OCI-LY7 (cell line): ENCODE results near the gene LYZL6. TPM values are rescaled to one million over a fixed set of nuclear protein-coding genes. Genes with fewer than 3 reads are reported as not detected.

Source experiments
- BruUV-seq: library from RNA; stranded (reverse); fragments of 400-500 nt; replicated peaks from 2 replicates; lab custom pipeline; 2021; lab: Mats Ljungman, UMichigan
- CTCF ChIA-PET: fragments of 300-600 bp; sonication (Branson Sonifier 250); formaldehyde crosslinking; loops from one replicate; lab custom pipeline; 2022; ENCODE audit warnings: antibody characterized with exemption; ENCODE audit not compliant: unreplicated experiment; lab: Charles Lee
- POLR2A ChIA-PET: fragments of 300-600 bp; sonication (Branson Sonifier 250); formaldehyde crosslinking; loops from one replicate; lab custom pipeline; 2022; ENCODE audit warnings: antibody characterized with exemption; lab: Charles Lee
- DNase-seq: peaks from one replicate; pipeline ENCODE4 v3.0.0-alpha.2; 2015; ENCODE audit warnings: low spot score
- H2AFZ ChIP-seq: fragments of 200-600 bp; sonication (generic), shearing (Covaris generic); 2 replicates; pipeline ENCODE4 v1.6.1; 2014; ENCODE audit warnings: mild to moderate bottlenecking, antibody characterized with exemption, low read length, moderate library complexity
- H3K27ac ChIP-seq: fragments of 200-600 bp; sonication (generic); 2 replicates; pipeline ENCODE4 v1.5.1; 2014; ENCODE audit warnings: mixed run types, low read depth, mild to moderate bottlenecking, moderate library complexity, low read length, inconsistent platforms; ENCODE audit not compliant: poor library complexity, severe bottlenecking
- H3K36me3 ChIP-seq: fragments of 200-600 bp; sonication (generic); 2 replicates; pipeline ENCODE4 v1.6.1; 2014; ENCODE audit warnings: mild to moderate bottlenecking, antibody characterized with exemption, low read length, moderate library complexity, mixed read lengths; ENCODE audit not compliant: insufficient read depth
- H3K4me1 ChIP-seq: fragments of 200-600 bp; sonication (generic); 2 replicates; pipeline ENCODE4 v1.5.1; 2014; ENCODE audit warnings: mild to moderate bottlenecking, low read length; ENCODE audit not compliant: insufficient read depth, poor library complexity, severe bottlenecking
- H3K4me2 ChIP-seq: fragments of 200-600 bp; sonication (generic); 2 replicates; pipeline ENCODE4 v1.6.1; 2014; ENCODE audit warnings: mild to moderate bottlenecking, low read length
- H3K4me3 ChIP-seq: fragments of 200-600 bp; sonication (generic); 2 replicates; pipeline ENCODE4 v1.5.1; 2014; ENCODE audit warnings: mild to moderate bottlenecking, low read depth, low read length; ENCODE audit not compliant: poor library complexity, severe bottlenecking
- H3K79me2 ChIP-seq: fragments of 200-600 bp; sonication (generic); 2 replicates; pipeline ENCODE4 v1.6.1; 2016; ENCODE audit warnings: low read depth, mild to moderate bottlenecking, low read length, moderate library complexity, mixed read lengths; ENCODE audit not compliant: insufficient read depth
- H3K9me2 ChIP-seq: fragments of 200-600 bp; sonication (generic); 2 replicates; pipeline ENCODE4 v1.6.1; 2016; ENCODE audit warnings: mild to moderate bottlenecking, low read length, mixed read lengths; ENCODE audit not compliant: insufficient read depth
- H3K9me3 ChIP-seq: fragments of 200-600 bp; sonication (generic); 2 replicates; pipeline ENCODE4 v1.6.1; 2014; ENCODE audit warnings: mild to moderate bottlenecking, mixed run types, low read length, mixed read lengths
- H4K20me1 ChIP-seq: fragments of 200-600 bp; sonication (generic); 2 replicates; pipeline ENCODE4 v1.6.1; 2014; ENCODE audit warnings: mild to moderate bottlenecking, antibody characterized with exemption, low read length, moderate library complexity, mixed read lengths; ENCODE audit not compliant: insufficient read depth
- EZH2phosphoT487 ChIP-seq: fragments of 200-600 bp; sonication (generic); IDR thresholded peaks from 2 replicates; pipeline ENCODE4 v1.6.1; 2018; ENCODE audit warnings: low read depth, borderline replicate concordance, mild to moderate bottlenecking, mixed run types, antibody characterized with exemption, low read length, moderate library complexity, mixed read lengths
- intact Hi-C: fragments of 100-400 bp; cut with micrococcal nuclease; formaldehyde crosslinking; loops from one replicate; pipeline ENCODE4 v1.10.0; 2022; ENCODE audit not compliant: unreplicated experiment
- total RNA-seq, 2 experiments: library from RNA; depleted of rRNA in 1 of 2; stranded (reverse); fragments of >200 nt in 1 of 2; shearing (Covaris generic) in 1 of 2; gene quantifications; 2 replicates each; pipeline ENCODE4 v1.2.3, GENCODE V29; 2014 to 2022
- TF ChIP-seq, protein P1 (sequence below): fragments of 200-600 bp; sonication (generic); conservative IDR thresholded peaks from 2 replicates; pipeline ENCODE4 v1.5.1; 2014; ENCODE audit warnings: mild to moderate bottlenecking, antibody characterized with exemption, low read length, moderate library complexity, mixed read lengths

LYZL6 gene
- total RNA-seq, 2 experiments from 2014 or later: not detected

DNA sequence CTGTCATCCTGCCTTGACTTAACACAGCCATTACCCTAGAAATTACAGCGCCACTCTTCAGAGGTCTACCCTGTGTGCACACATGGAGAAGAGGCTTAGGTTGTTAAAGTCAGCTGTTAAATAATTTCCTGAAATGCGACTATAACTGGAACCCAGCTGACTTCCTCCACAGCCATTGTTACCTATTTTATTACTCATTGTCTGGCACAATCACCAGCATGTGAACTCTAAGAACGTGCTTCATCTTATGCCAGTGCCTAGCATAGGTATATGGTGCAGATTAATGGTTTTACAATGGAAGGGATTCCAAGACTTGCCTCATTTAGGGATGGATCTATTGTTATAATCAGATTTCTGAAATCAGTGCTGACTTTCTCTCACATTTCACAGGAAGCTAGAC is 24.8 kb downstream of the LYZL6 start:
- BruUV-seq: no TSS peak
- Histone ChIP-seq H2AFZ (no peak overlapping the region), H3K79me2 (no peaks in the 10 kb centered on the region), H3K9me3 (no peaks in the 10 kb centered on the region), H3K9me2 (no peaks in the 10 kb centered on the region), H3K36me3 (no peaks in the 10 kb centered on the region), H4K20me1 (no peaks in the 10 kb centered on the region), H3K4me1 (no peaks in the 10 kb centered on the region), H3K4me2 (no peak overlapping the region), H3K27ac (no peak overlapping the region), H3K4me3 (no peak overlapping the region)
- ChIA-PET CTCF (no interaction called here), POLR2A (no interaction called here)
- TF ChIP-seq EZH2phosphoT487: no peak
- TF ChIP-seq, protein P1, sequence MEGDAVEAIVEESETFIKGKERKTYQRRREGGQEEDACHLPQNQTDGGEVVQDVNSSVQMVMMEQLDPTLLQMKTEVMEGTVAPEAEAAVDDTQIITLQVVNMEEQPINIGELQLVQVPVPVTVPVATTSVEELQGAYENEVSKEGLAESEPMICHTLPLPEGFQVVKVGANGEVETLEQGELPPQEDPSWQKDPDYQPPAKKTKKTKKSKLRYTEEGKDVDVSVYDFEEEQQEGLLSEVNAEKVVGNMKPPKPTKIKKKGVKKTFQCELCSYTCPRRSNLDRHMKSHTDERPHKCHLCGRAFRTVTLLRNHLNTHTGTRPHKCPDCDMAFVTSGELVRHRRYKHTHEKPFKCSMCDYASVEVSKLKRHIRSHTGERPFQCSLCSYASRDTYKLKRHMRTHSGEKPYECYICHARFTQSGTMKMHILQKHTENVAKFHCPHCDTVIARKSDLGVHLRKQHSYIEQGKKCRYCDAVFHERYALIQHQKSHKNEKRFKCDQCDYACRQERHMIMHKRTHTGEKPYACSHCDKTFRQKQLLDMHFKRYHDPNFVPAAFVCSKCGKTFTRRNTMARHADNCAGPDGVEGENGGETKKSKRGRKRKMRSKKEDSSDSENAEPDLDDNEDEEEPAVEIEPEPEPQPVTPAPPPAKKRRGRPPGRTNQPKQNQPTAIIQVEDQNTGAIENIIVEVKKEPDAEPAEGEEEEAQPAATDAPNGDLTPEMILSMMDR: no peak
- DNase-seq: no peak
- intact Hi-C loops: no loop called here

DNA sequence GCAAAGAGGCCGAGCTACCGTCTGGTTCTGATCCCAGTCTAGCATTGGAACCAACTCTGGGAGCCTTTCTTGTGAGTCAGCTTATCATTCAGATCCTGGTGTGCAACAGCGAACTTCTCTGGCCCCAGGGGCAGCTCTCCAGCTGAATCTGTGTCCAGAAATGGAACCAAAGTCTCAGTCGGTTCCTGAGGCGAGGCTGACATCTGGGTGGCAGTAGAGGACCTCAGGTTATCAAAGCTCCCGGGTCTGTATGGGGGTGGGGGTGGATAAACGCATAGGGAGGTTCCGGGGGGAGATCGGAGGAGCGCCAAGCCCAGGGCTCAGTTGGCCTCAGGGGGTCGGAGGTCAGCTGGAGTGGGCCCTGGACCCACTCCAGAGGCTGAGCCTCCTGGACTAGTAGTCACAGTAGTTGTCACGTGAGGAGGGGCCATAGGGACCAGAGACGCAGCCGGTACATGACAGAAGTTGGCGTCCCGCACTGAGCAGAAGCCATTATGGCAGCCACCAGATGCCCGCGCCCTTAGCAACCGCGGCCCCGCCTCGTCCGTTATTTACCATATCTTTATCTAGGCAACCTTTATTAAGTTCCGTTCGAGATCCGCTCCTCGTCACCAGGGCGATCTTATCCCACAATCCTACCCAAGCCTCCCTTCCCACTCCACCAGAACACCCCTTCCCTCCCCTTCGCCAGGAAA is 25.8 kb downstream of the LYZL6 start:
- intact Hi-C loops: no loop called here
- POLR2A ChIA-PET: no interaction called here
- Histone ChIP-seq H3K4me1 (no peaks in the 10 kb centered on the region), H3K4me2 (no peak overlapping the region), H3K9me2 (no peaks in the 10 kb centered on the region), H3K4me3 (no peak overlapping the region), H4K20me1 (no peaks in the 10 kb centered on the region), H3K27ac (no peak overlapping the region), H3K79me2 (no peaks in the 10 kb centered on the region), H3K36me3 (no peaks in the 10 kb centered on the region), H3K9me3 (no peaks in the 10 kb centered on the region), H2AFZ (no peak overlapping the region)
- no peak for DNase-seq
- BruUV-seq: no TSS peak
- CTCF ChIA-PET: no interaction called here
- TF ChIP-seq EZH2phosphoT487: no peak

DNA sequence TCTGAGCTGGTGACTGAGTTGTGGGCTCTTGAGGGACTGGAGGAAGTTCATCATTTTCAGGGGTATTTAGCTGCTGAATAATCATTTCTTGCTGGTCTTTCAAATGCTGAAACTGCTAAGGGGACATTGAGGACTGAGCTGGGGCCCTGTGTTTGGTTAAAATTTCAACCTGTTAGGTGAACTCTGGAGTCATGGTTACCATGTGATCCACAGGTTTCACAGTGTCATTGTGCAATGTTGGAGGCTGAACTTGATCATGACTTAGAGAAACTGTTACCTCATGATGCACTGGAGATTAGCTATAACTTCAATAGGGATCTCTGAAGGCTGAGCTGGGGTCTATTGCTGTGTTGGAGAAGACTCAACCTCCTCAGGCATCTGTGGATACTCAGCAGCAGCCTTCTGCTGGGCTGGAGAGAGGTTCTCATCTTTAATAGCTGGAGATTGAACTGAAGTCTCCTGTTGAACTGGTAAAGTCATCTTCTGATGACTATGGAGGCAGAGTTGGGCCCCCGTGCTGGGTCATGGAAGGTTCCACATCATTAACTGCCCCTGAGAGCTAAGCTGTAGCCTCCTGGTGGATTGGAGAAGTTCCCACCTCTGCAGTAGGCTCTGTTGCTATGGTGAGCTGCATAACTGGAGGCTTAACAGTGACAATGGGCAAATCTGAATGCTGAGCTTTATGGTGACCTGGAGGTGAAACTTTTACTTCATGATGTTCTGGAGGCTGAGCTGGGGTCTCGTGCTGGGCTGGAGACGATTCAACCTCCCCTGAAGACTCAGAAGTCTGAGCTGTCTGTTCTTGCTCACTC is 28.2 kb downstream of the LYZL6 start:
- no peak overlapping the region for H3K4me3 ChIP-seq
- H3K4me2 ChIP-seq: no peak overlapping the region
- CTCF ChIA-PET: no interaction called here
- no peaks in the 10 kb centered on the region for H3K9me3 ChIP-seq
- no peak overlapping the region for H2AFZ ChIP-seq
- no peak for DNase-seq
- no peaks in the 10 kb centered on the region for H3K79me2 ChIP-seq
- no peaks in the 10 kb centered on the region for H3K9me2 ChIP-seq
- no peaks in the 10 kb centered on the region for H3K36me3 ChIP-seq
- no peaks in the 10 kb centered on the region for H3K4me1 ChIP-seq
- no peaks in the 10 kb centered on the region for H4K20me1 ChIP-seq
- intact Hi-C loops: no loop called here
- POLR2A ChIA-PET: interaction anchor here (1.6 kb wide), 1 partner anchor 12 kb away, joined by 9 read pairs; no protein-coding TSS in a partner anchor
- no peak overlapping the region for H3K27ac ChIP-seq
- TF ChIP-seq EZH2phosphoT487: no peak
- TF ChIP-seq, protein P1: no peak
- no TSS peak for BruUV-seq
